ENCODE data around the gene INPP4A. TPM values are rescaled to one million over a fixed set of nuclear protein-coding genes. Genes with fewer than 3 reads are reported as not detected.

Gene INPP4A
- total RNA-seq, 4 donors from 2014 or later = 7.4 to 17.9 (median 9.4) TPM

DNA sequence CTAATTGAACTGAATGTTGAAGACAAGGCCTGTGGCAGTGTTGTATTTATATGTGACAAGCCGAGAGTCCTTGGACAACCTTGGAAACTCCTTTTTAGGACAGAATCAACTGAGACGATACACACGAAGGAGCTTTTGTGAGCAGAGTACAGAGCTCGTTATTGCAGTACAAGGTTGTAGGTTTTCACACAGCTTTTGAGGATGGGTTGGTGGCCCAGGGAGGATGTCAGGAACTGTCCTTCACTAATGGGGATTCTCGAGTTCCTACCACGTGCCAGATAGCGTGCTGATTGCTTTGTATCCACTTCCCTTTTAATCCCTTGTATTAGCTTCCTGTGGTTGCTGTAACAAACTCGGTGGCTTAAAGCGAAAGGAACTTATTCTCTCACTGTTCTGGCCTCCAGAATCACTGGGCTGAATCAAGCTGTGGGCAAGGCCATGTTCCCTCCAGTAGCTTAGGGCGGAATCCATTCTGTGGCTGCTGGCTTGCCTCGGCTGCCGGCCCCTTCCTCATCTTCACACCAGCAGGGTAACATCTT lies 20.2 kb downstream of the INPP4A start:
- no peaks in the 10 kb centered on the region for H3K36me3 ChIP-seq
- WGBS, 2 donors = 55 to 64% methylated on average over 12 of the region's 12 CpGs
- H3K9me3 ChIP-seq = no peaks in the 10 kb centered on the region
- no peak for DNase-seq
- H3K27ac ChIP-seq = peak overlapping the region; percentile 7 to 88 (median 63)
- peak overlapping the region in 1 of 4 donors; percentile 28 for H3K4me3 ChIP-seq
- no peak for TF ChIP-seq POLR2A (IDR thresholded peaks at IDR 0.05)
- TF ChIP-seq, protein P1, sequence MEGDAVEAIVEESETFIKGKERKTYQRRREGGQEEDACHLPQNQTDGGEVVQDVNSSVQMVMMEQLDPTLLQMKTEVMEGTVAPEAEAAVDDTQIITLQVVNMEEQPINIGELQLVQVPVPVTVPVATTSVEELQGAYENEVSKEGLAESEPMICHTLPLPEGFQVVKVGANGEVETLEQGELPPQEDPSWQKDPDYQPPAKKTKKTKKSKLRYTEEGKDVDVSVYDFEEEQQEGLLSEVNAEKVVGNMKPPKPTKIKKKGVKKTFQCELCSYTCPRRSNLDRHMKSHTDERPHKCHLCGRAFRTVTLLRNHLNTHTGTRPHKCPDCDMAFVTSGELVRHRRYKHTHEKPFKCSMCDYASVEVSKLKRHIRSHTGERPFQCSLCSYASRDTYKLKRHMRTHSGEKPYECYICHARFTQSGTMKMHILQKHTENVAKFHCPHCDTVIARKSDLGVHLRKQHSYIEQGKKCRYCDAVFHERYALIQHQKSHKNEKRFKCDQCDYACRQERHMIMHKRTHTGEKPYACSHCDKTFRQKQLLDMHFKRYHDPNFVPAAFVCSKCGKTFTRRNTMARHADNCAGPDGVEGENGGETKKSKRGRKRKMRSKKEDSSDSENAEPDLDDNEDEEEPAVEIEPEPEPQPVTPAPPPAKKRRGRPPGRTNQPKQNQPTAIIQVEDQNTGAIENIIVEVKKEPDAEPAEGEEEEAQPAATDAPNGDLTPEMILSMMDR (IDR thresholded peaks at IDR 0.05) = no peak
- H3K27me3 ChIP-seq = no peaks in the 10 kb centered on the region
- intact Hi-C loops (cut with DNase I) = no loop called here
- H3K4me1 ChIP-seq = peaks cover 22 to 61% (median 36%) of the 10 kb centered on the region in 3 donors

DNA sequence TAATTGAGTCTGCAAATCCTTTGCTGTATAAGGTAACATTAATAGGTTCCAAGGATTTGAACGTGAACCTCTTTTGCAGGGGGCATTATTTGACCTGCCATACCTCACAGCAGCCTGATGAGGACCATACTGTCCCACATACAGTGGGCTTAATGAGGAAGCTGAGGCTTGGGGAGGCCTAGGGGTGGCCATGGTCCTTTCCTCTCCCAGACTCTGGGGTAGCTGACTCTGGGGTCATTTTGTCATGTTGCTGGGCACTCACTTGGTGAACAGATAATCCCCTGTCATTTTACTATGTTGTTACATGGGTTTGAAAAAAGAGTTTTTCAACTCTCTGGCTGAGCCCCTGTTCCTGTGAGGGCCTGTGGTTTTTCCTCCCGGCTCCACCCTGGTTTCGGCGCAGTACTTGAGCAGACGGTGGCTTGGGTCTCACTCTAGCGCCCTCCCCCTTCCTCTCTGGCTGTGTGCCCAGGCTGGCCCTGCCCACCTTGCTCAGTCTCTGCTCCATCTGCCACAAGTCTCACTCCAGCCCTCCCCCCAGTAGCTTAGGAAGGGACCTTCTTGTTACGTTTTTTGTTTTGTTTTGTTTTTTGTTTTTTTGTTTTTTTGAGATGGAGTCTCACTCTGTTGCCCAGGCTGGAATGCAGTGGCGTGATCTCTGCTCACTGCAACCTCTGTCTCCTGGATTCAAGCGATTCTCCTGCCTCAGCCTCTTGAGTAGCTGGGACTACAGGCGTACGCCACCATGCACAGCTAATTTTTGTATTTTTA lies 21.0 kb downstream of the INPP4A start:
- H3K27me3 ChIP-seq = no peaks in the 10 kb centered on the region
- TF ChIP-seq POLR2A (IDR thresholded peaks at IDR 0.05) = no peak
- TF ChIP-seq, protein P1 (IDR thresholded peaks at IDR 0.05) = no peak
- peak overlapping the region; percentile 7 to 88 (median 63) for H3K27ac ChIP-seq
- H3K9me3 ChIP-seq = no peaks in the 10 kb centered on the region
- intact Hi-C loops (cut with DNase I) = no loop called here
- WGBS, 2 donors = 42 to 61% methylated on average over 10 to 11 of the region's 11 CpGs
- H3K4me3 ChIP-seq = peak overlapping the region in 1 of 4 donors; percentile 28
- peaks cover 16 to 61% (median 28%) of the 10 kb centered on the region in 3 donors for H3K4me1 ChIP-seq
- no peak for DNase-seq
- no peaks in the 10 kb centered on the region for H3K36me3 ChIP-seq

DNA sequence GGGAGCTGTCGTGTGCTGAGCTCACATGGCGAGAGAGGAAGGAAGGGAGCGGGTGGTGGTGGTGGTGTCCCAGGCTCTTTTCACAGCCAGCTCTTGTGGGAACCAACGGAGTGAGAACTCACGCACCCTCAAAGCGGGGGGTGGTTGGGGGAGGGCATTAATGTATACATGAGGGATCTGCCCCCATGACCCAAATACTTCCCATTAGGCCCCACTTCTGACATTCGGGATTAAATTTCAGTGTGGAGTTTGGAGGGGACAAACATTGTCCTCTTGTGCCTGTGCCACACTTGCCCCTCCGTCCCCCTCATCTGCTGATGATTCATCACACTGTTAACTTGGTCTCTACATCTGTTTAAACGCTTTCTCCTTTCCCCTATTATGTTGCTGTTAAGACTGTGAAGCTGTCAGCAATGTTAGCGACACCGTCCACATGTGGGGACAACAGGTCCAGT lies 22.5 kb downstream of the INPP4A start:
- TF ChIP-seq, protein P1 (IDR thresholded peaks at IDR 0.05) = no peak
- TF ChIP-seq POLR2A (IDR thresholded peaks at IDR 0.05) = no peak
- Histone ChIP-seq H3K36me3 (no peaks in the 10 kb centered on the region), H3K27me3 (no peaks in the 10 kb centered on the region), H3K4me3 (no peak overlapping the region), H3K4me1 (peaks cover 7 to 60% (median 21%) of the 10 kb centered on the region in 3 donors), H3K9me3 (no peaks in the 10 kb centered on the region), H3K27ac (no peak overlapping the region)
- intact Hi-C loops (cut with DNase I) = no loop called here
- no peak for DNase-seq
- WGBS, 2 donors = 81 to 92% methylated on average over 10 to 11 of the region's 11 CpGs

DNA sequence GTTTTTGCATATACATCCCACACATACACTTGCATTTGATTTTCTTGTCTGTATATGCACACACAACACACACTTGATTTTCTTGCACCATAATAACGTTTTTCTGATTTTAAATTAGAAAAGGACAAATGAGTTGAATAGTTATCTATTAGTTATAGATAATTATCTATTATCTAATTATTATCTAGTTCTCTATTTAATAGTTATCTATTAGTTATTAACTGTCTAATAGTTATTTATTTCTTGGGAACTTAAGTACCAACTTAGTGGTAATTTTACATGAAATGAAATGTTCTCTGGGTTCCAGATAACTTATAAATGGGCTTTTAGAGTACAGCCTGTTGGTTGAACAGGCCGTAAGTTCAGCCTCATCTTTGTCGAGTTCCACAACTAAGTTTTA lies 23.0 kb downstream of the INPP4A start:
- no peaks in the 10 kb centered on the region for H3K27me3 ChIP-seq
- H3K4me1 ChIP-seq = peaks cover 10 to 65% (median 27%) of the 10 kb centered on the region in 3 donors
- DNase-seq = no peak
- TF ChIP-seq, protein P1 (IDR thresholded peaks at IDR 0.05) = no peak
- no peak for TF ChIP-seq POLR2A (IDR thresholded peaks at IDR 0.05)
- H3K4me3 ChIP-seq = no peak overlapping the region
- 81 to 83% methylated on average over 3 of the region's 3 CpGs for WGBS, 2 donors
- intact Hi-C loops (cut with DNase I) = no loop called here
- H3K36me3 ChIP-seq = no peaks in the 10 kb centered on the region
- no peaks in the 10 kb centered on the region for H3K9me3 ChIP-seq
- no peak overlapping the region for H3K27ac ChIP-seq

- WGBS, 2 donors = 65 to 84% methylated on average over 4 to 5 of the region's 5 CpGs
- H3K9me3 ChIP-seq = no peaks in the 10 kb centered on the region
- intact Hi-C loops (cut with DNase I) = no loop called here
- H3K36me3 ChIP-seq = no peaks in the 10 kb centered on the region
- peaks cover 10 to 67% (median 28%) of the 10 kb centered on the region in 3 donors for H3K4me1 ChIP-seq
- DNase-seq = no peak
- TF ChIP-seq, protein P1 (IDR thresholded peaks at IDR 0.05) = no peak
- no peak for TF ChIP-seq POLR2A (IDR thresholded peaks at IDR 0.05)
- H3K4me3 ChIP-seq = no peak overlapping the region
- no peak overlapping the region for H3K27ac ChIP-seq
- no peaks in the 10 kb centered on the region for H3K27me3 ChIP-seq
These were observed 24.1 kb downstream of the INPP4A start for GRCh38 chr2:98468621-98469236.

Data from esophagus squamous epithelium (tissue), 5 donors.